Measurements from ENCODE around the gene PRLR. TPM values are rescaled to one million over a fixed set of nuclear protein-coding genes. Genes with fewer than 3 reads are reported as not detected.

PRLR gene
- total and polyA plus RNA-seq, 2 experiments from 2014 or later, result 0.31 to 2.2 TPM

DNA sequence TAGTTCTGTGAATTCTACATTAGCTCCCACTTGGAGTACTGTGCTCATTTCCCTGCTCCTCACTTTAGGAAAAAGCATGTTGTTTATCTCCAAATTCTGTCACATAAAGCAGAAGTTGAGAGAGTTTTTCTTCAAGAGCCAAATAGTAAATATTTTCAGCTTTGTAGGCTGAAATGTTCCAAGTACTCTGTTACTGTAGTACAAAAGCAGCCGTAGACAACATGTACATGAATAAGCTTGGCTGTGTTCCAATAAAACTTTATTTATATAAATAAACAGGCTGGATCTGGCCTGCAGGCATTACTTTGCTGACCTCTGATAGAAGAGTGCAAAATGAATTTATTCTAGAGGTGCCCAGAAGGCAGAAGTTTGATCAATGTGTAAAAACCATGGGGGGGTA is 109.6 kb downstream of the PRLR start:
- H3K27me3 Mint-ChIP-seq (ENCODE audit: insufficient read depth, low read depth, poor library complexity), result peaks cover 2% of the 10 kb centered on the region

More for the DNA sequence above, 109.6 kb downstream of the PRLR start:
- H3K4me1 Mint-ChIP-seq, result no peaks in the 10 kb centered on the region
- Histone ChIP-seq H2AFZ (no peak overlapping the region), H3K4me1 (ENCODE audit: insufficient read depth) (no peaks in the 10 kb centered on the region), H3K79me2 (replicated peaks; ENCODE audit: insufficient read depth) (no peaks in the 10 kb centered on the region), H3K4me2 (no peak overlapping the region), H3K4me3 (no peak overlapping the region), H4K20me1 (replicated peaks; ENCODE audit: insufficient read depth) (no peaks in the 10 kb centered on the region), H3K27ac (ENCODE audit: low read depth) (no peak overlapping the region), H3F3A (replicated peaks; ENCODE audit: low read depth) (no peaks in the 10 kb centered on the region), H3K27me3 (ENCODE audit: insufficient read depth) (no peaks in the 10 kb centered on the region), H3K9me2 (ENCODE audit: insufficient read depth) (no peaks in the 10 kb centered on the region), H3K36me3 (ENCODE audit: insufficient read depth) (no peaks in the 10 kb centered on the region; the same call in 1 of the 2 replicates)
- no peak overlapping the region for H3K27ac Mint-ChIP-seq
- TF ChIP-seq, protein P1, sequence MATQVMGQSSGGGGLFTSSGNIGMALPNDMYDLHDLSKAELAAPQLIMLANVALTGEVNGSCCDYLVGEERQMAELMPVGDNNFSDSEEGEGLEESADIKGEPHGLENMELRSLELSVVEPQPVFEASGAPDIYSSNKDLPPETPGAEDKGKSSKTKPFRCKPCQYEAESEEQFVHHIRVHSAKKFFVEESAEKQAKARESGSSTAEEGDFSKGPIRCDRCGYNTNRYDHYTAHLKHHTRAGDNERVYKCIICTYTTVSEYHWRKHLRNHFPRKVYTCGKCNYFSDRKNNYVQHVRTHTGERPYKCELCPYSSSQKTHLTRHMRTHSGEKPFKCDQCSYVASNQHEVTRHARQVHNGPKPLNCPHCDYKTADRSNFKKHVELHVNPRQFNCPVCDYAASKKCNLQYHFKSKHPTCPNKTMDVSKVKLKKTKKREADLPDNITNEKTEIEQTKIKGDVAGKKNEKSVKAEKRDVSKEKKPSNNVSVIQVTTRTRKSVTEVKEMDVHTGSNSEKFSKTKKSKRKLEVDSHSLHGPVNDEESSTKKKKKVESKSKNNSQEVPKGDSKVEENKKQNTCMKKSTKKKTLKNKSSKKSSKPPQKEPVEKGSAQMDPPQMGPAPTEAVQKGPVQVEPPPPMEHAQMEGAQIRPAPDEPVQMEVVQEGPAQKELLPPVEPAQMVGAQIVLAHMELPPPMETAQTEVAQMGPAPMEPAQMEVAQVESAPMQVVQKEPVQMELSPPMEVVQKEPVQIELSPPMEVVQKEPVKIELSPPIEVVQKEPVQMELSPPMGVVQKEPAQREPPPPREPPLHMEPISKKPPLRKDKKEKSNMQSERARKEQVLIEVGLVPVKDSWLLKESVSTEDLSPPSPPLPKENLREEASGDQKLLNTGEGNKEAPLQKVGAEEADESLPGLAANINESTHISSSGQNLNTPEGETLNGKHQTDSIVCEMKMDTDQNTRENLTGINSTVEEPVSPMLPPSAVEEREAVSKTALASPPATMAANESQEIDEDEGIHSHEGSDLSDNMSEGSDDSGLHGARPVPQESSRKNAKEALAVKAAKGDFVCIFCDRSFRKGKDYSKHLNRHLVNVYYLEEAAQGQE (IDR thresholded peaks at IDR 0.05; ENCODE audit: unreplicated experiment), result no peak
- TF ChIP-seq CREB1 (CRISPR knock-in tag; IDR thresholded peaks at IDR 0.05; ENCODE audit: low read depth), result no peak
- TF ChIP-seq NANOG (IDR thresholded peaks at IDR 0.05; ENCODE audit: borderline replicate concordance), result no peak
- no peak for TF ChIP-seq EZH2phosphoT487 (IDR thresholded peaks at IDR 0.05; ENCODE audit: unreplicated experiment)
- TF ChIP-seq JUNB (IDR thresholded peaks at IDR 0.05; ENCODE audit: unreplicated experiment), result no peak
- TF ChIP-seq, protein P2, sequence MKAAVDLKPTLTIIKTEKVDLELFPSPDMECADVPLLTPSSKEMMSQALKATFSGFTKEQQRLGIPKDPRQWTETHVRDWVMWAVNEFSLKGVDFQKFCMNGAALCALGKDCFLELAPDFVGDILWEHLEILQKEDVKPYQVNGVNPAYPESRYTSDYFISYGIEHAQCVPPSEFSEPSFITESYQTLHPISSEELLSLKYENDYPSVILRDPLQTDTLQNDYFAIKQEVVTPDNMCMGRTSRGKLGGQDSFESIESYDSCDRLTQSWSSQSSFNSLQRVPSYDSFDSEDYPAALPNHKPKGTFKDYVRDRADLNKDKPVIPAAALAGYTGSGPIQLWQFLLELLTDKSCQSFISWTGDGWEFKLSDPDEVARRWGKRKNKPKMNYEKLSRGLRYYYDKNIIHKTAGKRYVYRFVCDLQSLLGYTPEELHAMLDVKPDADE (IDR thresholded peaks at IDR 0.05), result no peak
- no peak for TF ChIP-seq POLR2AphosphoS5 (IDR thresholded peaks at IDR 0.05; ENCODE audit: low read depth)
- TF ChIP-seq, protein P3, sequence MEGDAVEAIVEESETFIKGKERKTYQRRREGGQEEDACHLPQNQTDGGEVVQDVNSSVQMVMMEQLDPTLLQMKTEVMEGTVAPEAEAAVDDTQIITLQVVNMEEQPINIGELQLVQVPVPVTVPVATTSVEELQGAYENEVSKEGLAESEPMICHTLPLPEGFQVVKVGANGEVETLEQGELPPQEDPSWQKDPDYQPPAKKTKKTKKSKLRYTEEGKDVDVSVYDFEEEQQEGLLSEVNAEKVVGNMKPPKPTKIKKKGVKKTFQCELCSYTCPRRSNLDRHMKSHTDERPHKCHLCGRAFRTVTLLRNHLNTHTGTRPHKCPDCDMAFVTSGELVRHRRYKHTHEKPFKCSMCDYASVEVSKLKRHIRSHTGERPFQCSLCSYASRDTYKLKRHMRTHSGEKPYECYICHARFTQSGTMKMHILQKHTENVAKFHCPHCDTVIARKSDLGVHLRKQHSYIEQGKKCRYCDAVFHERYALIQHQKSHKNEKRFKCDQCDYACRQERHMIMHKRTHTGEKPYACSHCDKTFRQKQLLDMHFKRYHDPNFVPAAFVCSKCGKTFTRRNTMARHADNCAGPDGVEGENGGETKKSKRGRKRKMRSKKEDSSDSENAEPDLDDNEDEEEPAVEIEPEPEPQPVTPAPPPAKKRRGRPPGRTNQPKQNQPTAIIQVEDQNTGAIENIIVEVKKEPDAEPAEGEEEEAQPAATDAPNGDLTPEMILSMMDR (conservative IDR thresholded peaks at IDR 0.05; ENCODE audit: low read depth in 2 of 2), result no peak
- TF ChIP-seq, protein P4, sequence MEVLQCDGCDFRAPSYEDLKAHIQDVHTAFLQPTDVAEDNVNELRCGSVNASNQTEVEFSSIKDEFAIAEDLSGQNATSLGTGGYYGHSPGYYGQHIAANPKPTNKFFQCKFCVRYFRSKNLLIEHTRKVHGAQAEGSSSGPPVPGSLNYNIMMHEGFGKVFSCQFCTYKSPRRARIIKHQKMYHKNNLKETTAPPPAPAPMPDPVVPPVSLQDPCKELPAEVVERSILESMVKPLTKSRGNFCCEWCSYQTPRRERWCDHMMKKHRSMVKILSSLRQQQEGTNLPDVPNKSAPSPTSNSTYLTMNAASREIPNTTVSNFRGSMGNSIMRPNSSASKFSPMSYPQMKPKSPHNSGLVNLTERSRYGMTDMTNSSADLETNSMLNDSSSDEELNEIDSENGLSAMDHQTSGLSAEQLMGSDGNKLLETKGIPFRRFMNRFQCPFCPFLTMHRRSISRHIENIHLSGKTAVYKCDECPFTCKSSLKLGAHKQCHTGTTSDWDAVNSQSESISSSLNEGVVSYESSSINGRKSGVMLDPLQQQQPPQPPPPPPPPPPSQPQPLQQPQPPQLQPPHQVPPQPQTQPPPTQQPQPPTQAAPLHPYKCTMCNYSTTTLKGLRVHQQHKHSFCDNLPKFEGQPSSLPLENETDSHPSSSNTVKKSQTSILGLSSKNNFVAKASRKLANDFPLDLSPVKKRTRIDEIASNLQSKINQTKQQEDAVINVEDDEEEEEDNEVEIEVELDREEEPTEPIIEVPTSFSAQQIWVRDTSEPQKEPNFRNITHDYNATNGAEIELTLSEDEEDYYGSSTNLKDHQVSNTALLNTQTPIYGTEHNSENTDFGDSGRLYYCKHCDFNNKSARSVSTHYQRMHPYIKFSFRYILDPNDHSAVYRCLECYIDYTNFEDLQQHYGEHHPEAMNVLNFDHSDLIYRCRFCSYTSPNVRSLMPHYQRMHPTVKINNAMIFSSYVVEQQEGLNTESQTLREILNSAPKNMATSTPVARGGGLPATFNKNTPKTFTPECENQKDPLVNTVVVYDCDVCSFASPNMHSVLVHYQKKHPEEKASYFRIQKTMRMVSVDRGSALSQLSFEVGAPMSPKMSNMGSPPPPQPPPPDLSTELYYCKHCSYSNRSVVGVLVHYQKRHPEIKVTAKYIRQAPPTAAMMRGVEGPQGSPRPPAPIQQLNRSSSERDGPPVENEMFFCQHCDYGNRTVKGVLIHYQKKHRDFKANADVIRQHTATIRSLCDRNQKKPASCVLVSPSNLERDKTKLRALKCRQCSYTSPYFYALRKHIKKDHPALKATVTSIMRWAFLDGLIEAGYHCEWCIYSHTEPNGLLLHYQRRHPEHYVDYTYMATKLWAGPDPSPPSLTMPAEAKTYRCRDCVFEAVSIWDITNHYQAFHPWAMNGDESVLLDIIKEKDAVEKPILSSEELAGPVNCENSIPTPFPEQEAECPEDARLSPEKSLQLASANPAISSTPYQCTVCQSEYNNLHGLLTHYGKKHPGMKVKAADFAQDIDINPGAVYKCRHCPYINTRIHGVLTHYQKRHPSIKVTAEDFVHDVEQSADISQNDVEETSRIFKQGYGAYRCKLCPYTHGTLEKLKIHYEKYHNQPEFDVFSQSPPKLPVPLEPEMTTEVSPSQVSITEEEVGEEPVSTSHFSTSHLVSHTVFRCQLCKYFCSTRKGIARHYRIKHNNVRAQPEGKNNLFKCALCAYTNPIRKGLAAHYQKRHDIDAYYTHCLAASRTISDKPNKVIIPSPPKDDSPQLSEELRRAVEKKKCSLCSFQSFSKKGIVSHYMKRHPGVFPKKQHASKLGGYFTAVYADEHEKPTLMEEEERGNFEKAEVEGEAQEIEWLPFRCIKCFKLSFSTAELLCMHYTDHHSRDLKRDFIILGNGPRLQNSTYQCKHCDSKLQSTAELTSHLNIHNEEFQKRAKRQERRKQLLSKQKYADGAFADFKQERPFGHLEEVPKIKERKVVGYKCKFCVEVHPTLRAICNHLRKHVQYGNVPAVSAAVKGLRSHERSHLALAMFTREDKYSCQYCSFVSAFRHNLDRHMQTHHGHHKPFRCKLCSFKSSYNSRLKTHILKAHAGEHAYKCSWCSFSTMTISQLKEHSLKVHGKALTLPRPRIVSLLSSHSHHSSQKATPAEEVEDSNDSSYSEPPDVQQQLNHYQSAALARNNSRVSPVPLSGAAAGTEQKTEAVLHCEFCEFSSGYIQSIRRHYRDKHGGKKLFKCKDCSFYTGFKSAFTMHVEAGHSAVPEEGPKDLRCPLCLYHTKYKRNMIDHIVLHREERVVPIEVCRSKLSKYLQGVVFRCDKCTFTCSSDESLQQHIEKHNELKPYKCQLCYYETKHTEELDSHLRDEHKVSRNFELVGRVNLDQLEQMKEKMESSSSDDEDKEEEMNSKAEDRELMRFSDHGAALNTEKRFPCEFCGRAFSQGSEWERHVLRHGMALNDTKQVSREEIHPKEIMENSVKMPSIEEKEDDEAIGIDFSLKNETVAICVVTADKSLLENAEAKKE (CRISPR knock-in tag; IDR thresholded peaks at IDR 0.05), result no peak
- TF ChIP-seq ZNF114 (CRISPR knock-in tag; IDR thresholded peaks at IDR 0.05), result no peak
- TF ChIP-seq ZNF331 (CRISPR knock-in tag; IDR thresholded peaks at IDR 0.05; ENCODE audit: low read depth), result no peak
- TF ChIP-seq STAT1 (IDR thresholded peaks at IDR 0.05; ENCODE audit: unreplicated experiment), result no peak
- TF ChIP-seq EZH2 (IDR thresholded peaks at IDR 0.05; ENCODE audit: low read depth, unreplicated experiment), result no peak
- no peaks in the 10 kb centered on the region for H3K36me3 Mint-ChIP-seq (ENCODE audit: low read depth)
- H3K9me3 Mint-ChIP-seq, result no peaks in the 10 kb centered on the region
- no peak for DNase-seq (ENCODE audit: low spot score)
- no peak for ATAC-seq
- H3K4me3 Mint-ChIP-seq, result no peak overlapping the region
